ENCODE measurements around the gene CATSPERD.
"Not testable (repeated sequence)": the region's sequence is repeated elsewhere in the genome, so short reads cannot be mapped to it uniquely, and the experiment has no call there.

The CATSPERD gene

DNA sequence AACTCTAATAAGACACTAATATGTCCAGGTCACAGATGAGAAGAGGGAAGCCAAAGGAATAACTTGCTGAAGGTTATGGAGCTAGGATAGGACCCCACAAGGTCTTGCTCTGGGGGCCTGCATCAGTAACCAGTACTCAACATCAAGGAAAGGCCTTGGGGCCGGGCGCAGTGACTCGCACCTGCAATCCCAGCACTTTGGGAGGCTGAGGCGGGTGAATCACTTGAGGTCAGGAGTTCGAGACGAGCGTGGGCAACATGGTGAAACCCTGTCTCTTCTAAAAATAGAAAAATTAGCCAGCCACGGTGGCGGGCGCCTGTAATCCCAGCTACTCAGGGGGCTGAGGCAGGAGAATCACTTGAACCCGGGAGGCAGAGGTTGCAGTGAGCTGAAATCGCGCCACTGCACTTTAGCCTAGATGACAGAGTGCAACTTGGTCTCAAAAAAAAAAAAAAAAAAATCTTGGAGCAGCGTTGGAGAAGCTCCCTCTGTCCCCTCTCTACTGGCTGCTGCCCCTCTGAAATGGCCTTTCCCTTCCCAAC is 2.3 kb upstream of the CATSPERD start:
- H3K36me3 Mint-ChIP-seq (ENCODE audit: low read depth), result peaks cover 31% of the 10 kb centered on the region
- H3K9me3 Mint-ChIP-seq, result no peaks in the 10 kb centered on the region
- H3K4me1 Mint-ChIP-seq (ENCODE audit: low read depth), result peaks cover 29% of the 10 kb centered on the region
- intact Hi-C loops (cut with micrococcal nuclease), result no loop called here
- H3K27me3 Mint-ChIP-seq, result peaks cover 2% of the 10 kb centered on the region
- H3K4me3 Mint-ChIP-seq, result peak overlapping the region; percentile 85
- H3K27ac Mint-ChIP-seq, result peak overlapping the region; percentile 93

DNA sequence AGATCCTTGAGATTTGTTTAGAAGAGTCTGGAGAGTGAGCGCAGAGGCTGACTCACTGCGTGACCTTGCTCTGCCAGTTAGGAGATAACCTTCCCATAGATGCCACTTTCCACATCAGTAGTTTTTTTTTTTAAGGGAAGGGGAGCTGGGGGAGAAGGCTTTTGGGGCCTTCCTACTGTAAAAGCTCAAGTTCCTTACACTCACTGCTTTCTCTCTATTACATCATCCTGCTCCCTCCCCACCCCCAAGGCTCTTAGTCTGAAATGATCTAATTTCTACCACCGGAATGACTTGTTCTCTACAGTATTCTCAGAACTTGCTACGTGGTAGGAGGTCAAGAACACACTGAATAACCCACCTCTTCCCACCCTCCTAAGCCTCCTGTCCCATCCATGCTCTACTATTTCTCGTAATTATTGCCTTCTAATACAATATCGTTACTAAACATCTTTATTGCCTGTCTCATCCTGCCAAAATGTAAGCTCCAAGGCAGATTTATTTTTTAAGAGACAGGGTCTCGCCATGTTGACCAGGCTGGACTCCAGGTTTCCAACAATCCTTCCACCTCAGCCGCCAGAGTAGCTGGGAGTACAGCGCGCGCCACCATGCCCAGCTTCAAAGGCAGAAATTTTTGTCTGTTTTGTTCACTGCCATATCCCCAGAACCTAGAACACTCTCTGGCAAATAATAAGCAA is 1.7 kb upstream of the CATSPERD start:
- peak overlapping the region; percentile 93 for H3K27ac Mint-ChIP-seq
- H3K4me1 Mint-ChIP-seq (ENCODE audit: low read depth), result peaks cover 29% of the 10 kb centered on the region
- H3K27me3 Mint-ChIP-seq, result peaks cover 2% of the 10 kb centered on the region
- H3K36me3 Mint-ChIP-seq (ENCODE audit: low read depth), result peaks cover 25% of the 10 kb centered on the region
- H3K4me3 Mint-ChIP-seq, result peak overlapping the region; percentile 85
- intact Hi-C loops (cut with micrococcal nuclease), result no loop called here
- H3K9me3 Mint-ChIP-seq, result no peaks in the 10 kb centered on the region

DNA sequence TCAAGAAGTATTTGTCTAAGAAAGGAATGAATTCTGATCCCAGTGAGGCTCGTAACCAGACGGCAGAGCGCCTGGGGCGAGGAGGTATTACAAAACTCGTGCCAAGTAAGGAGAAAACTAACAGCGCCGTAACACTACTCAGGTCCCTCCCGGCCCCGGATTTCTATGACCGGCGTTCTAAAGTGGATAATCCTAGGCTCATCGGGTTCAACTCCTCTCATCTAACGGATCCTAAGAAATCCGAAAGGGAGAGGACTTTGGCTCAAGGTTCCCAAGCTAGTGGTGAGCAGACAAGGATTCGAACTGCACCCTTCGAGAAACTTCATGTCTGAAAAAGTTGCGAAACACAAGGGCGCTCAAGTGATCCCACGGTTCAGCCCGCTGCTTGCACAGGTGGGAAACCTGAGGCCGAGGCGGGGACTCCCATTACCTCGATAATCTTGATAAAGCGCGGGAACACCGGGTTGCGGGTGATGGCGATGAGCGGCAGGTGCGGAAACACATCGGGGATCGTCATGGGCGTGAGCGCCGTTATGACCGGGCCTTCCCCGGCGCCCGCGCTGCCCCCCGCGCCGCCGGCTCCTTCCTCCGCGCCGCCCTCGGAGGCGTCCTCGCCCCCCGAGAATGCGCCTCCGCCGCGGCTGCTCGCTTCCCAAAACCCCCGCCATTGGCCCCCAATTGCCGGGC is 1.0 kb upstream of the CATSPERD start:
- H3K27me3 Mint-ChIP-seq, result peaks cover 2% of the 10 kb centered on the region
- H3K4me3 Mint-ChIP-seq, result peak overlapping the region; percentile 85
- H3K27ac Mint-ChIP-seq, result peak overlapping the region; percentile 93
- H3K4me1 Mint-ChIP-seq (ENCODE audit: low read depth), result peaks cover 29% of the 10 kb centered on the region
- no peaks in the 10 kb centered on the region for H3K9me3 Mint-ChIP-seq
- intact Hi-C loops (cut with micrococcal nuclease), result no loop called here
- peaks cover 18% of the 10 kb centered on the region for H3K36me3 Mint-ChIP-seq (ENCODE audit: low read depth)

DNA sequence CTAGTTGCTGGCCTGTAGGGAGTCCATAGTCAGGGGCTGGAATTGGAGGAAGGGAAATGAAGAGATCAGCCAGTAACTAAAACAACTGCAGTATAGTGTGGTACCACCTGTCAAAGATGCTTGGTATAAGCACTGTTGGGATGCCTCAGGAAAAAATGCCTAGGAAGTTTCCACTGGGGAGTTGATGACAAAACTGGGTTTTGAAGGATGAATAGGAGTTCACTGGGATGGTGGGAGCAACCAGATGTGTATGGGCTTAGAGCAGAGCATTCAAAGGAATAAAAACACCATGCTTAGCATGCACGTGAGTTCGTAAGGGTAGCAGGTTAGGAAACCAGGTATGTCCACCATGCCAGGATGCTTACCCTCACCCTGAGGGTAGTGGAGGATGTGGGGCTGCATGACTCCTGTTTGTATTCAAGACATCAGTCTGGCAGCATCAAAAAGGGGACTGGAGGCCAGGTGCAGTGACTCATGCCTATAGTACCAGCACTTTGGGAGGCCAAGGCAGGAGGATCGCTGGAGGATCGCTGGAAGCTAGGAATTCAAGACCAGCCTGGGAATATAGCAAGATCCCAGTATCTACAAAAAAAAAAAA is 7.1 kb downstream of the CATSPERD start:
- Mint-ChIP-seq H3K9me3 (no peaks in the 10 kb centered on the region), H3K4me3 (no peak overlapping the region), H3K27me3 (peaks cover 7% of the 10 kb centered on the region), H3K36me3 (ENCODE audit: low read depth) (no peaks in the 10 kb centered on the region), H3K27ac (no peak overlapping the region), H3K4me1 (ENCODE audit: low read depth) (no peaks in the 10 kb centered on the region)
- intact Hi-C loops (cut with micrococcal nuclease), result no loop called here

DNA sequence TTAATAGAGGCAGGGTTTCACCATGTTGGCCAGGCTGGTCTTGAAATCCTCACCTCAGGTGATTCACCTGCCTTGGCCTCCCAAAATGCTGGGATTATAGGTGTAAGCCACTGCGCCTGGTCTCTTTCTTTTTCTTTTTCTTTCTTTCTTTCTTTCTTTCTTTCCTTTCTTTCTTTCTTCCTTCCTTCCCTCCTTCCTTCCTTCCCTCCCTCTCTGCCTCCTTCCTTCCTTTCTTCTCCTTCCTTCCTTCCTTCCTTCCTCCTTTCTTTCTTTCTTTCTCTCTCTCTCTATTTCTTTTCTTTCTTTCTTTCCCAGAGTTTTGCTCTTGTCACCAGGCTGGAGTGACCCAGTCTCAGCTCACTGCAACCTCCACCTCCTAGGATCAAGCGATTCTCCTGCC is 12.7 kb downstream of the CATSPERD start:
- H3K27ac Mint-ChIP-seq; intact Hi-C loops (cut with micrococcal nuclease); H3K9me3 Mint-ChIP-seq; H3K4me3 Mint-ChIP-seq; H3K4me1 Mint-ChIP-seq (ENCODE audit: low read depth); H3K27me3 Mint-ChIP-seq; H3K36me3 Mint-ChIP-seq (ENCODE audit: low read depth): not testable (repeated sequence)

DNA sequence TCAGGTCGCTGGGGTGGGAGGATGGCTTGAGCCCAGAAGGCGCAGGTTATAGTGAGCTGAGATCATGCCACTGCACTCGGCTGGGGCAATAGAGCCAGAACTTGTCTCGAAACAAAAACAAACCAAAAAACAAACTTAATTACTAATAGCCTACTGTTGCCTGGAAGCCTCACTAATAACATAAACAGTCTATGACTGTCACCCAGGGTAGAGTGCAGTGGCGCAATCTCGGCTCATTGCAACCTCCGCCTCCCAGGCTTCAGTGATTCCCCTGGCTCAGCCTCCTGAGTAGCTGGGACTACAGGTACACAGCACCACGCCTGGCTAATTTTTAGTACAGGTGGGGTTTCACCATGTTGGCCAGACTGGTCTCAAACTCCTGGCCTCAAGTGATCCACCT is 18.0 kb downstream of the CATSPERD start:
- H3K27me3 Mint-ChIP-seq, result no peaks in the 10 kb centered on the region
- H3K4me1 Mint-ChIP-seq (ENCODE audit: low read depth), result no peaks in the 10 kb centered on the region
- H3K36me3 Mint-ChIP-seq (ENCODE audit: low read depth), result no peaks in the 10 kb centered on the region
- no peak overlapping the region for H3K27ac Mint-ChIP-seq
- intact Hi-C loops (cut with micrococcal nuclease), result no loop called here
- H3K9me3 Mint-ChIP-seq, result no peaks in the 10 kb centered on the region
- no peak overlapping the region for H3K4me3 Mint-ChIP-seq

DNA sequence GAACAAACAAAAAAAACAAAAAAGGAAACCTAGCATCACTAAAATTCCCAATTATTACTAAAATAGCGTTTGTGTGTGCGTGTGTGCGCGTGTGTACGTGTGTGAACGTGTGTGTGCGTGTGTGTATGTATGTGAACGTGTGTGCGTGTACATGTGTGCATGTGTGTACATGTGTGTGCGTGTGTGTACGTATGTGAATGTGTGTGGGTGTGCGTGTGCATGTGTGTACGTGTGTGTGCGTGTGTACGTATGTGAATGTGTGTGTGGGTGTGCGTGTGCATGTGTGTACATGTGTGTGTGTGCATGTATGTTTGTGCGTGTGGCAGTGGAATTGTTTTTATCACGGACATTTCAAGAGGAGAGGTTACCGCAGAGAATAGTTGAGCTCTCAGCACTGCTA is 21.6 kb downstream of the CATSPERD start:
- H3K9me3 Mint-ChIP-seq, result no peaks in the 10 kb centered on the region
- H3K36me3 Mint-ChIP-seq (ENCODE audit: low read depth), result no peaks in the 10 kb centered on the region
- no peak overlapping the region for H3K27ac Mint-ChIP-seq
- H3K4me3 Mint-ChIP-seq, result no peak overlapping the region
- intact Hi-C loops (cut with micrococcal nuclease), result no loop called here
- H3K4me1 Mint-ChIP-seq (ENCODE audit: low read depth), result no peaks in the 10 kb centered on the region
- peaks cover 6% of the 10 kb centered on the region for H3K27me3 Mint-ChIP-seq

DNA sequence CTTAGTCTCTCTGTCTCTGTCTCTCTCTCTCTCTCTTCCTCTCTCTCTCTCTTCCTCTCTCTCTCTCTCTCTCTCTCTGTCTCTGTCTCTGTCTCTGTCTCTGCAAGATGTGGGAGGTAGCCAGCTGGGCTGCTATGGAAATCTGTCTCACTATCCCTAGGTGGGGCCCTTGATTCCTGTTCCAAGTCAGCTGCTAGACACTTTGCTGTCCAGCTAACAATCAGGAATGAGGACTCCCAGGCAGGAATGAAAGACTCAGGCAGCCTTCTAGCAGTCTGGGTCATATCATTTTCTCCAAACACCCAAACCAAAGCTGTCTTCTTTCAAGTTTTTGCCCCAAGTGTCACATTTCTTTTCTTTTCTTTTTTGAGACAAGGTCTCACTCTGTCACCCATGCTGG is 23.2 kb downstream of the CATSPERD start:
- H3K27ac Mint-ChIP-seq, result no peak overlapping the region
- H3K4me1 Mint-ChIP-seq (ENCODE audit: low read depth), result no peaks in the 10 kb centered on the region
- no peaks in the 10 kb centered on the region for H3K9me3 Mint-ChIP-seq
- peaks cover 7% of the 10 kb centered on the region for H3K27me3 Mint-ChIP-seq
- H3K4me3 Mint-ChIP-seq, result no peak overlapping the region
- no peaks in the 10 kb centered on the region for H3K36me3 Mint-ChIP-seq (ENCODE audit: low read depth)
- intact Hi-C loops (cut with micrococcal nuclease), result no loop called here

DNA sequence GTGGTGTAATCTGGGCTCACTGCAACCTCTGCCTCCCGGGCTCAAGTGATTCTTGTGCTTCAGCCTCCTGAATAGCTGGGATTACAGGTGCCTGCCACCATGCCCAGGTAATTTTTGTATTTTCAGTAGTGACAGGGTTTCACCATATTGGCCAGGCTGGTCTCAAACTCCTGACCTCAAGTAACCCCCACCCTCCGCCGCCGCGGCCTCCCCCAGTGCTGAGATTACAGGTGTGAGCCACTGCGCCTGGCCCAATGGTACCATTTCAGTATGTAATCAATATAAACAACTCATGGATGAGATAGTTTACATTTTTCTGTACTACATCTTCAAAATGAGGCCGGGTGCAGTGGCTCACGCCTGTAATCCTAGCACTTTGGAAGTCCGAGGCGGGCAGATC is 24.6 kb downstream of the CATSPERD start:
- H3K27me3 Mint-ChIP-seq; H3K27ac Mint-ChIP-seq; intact Hi-C loops (cut with micrococcal nuclease); H3K4me1 Mint-ChIP-seq (ENCODE audit: low read depth); H3K9me3 Mint-ChIP-seq; H3K36me3 Mint-ChIP-seq (ENCODE audit: low read depth); H3K4me3 Mint-ChIP-seq: not testable (repeated sequence)

DNA sequence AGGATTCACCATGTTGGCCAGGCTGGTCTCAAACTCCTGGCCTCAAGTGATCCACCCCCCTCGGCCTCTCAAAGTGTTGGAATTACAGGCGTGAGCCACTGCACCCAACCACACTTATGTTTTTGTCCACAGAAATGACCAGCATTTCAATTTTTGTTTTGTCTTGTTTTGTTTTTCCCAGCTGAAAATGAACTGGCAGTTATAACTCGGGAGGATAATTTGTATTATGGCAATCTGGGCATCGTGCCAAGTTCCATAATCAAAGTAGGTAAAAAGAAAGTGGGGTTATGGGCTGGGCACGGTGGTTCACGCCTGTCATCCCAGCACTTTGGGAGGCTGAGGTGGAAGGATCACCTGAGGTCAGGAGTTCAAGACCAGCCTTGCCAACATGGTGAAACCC is 28.5 kb downstream of the CATSPERD start:
- H3K9me3 Mint-ChIP-seq; H3K4me1 Mint-ChIP-seq (ENCODE audit: low read depth); H3K27ac Mint-ChIP-seq; H3K4me3 Mint-ChIP-seq; H3K36me3 Mint-ChIP-seq (ENCODE audit: low read depth); H3K27me3 Mint-ChIP-seq; intact Hi-C loops (cut with micrococcal nuclease): not testable (repeated sequence)

DNA sequence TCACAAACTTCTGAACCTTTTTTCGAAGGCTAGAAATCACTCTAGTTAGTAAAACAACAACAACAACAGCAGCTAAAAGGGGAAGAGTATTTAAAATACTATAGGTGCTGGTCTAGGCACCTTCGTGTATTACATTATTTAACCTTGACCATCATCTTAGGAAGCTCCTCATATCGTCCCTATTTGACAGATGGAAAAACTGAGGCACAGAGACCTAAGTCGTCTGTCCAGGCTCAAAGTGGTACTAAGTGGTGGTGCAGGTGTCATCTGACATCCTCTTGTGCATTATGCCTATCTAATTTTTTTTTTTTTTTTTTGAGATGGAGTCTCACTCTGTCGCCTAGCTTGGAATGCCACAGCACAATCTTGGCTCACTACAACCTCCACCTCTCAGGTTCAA is 29.1 kb downstream of the CATSPERD start:
- Mint-ChIP-seq H3K36me3 (ENCODE audit: low read depth) (no peaks in the 10 kb centered on the region), H3K9me3 (no peaks in the 10 kb centered on the region), H3K27me3 (peaks cover 4% of the 10 kb centered on the region), H3K4me3 (no peak overlapping the region), H3K4me1 (ENCODE audit: low read depth) (no peaks in the 10 kb centered on the region), H3K27ac (no peak overlapping the region)
- intact Hi-C loops (cut with micrococcal nuclease), result no loop called here

DNA sequence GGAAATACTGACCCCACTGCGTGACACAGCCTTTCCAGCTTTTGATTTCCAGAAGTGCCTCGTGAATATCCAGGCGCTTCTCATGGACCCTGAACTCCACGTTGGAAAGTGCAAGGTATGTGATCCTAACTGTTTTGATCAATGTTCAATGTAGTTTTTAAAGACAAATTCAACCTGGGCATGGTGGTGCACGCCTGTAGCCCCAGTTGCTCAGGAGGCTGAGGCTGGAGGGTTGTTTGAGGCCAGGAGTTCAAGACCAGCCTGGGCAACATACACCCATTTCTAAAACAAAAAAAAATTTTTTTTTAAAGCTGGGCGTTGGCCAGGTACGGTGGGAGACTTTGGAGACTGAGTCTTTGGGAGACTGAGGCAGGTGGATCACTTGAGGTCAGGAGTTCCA is 31.3 kb downstream of the CATSPERD start:
- Mint-ChIP-seq H3K9me3 (no peaks in the 10 kb centered on the region), H3K27me3 (peaks cover 8% of the 10 kb centered on the region), H3K27ac (no peak overlapping the region), H3K4me1 (ENCODE audit: low read depth) (no peaks in the 10 kb centered on the region), H3K36me3 (ENCODE audit: low read depth) (no peaks in the 10 kb centered on the region), H3K4me3 (no peak overlapping the region)
- intact Hi-C loops (cut with micrococcal nuclease), result no loop called here

DNA sequence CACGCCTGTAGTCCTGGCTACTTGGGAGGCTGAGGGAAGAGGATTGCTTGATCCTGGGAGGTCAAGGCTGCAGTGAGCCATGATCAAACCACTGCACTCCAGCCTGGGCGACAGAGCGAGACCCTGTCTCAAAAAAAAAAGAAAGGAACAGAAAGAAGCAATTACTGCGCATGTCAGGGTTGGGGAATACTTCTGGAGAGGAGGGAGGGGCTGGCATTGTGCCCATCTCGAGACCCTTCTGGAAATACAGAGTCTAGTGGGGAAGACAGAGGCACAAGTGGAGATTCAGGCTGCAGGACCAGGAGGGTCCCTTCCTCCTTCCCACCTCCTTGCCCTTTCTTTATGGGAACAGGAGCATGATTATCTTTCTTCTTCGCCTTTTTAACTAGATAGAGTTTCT is 33.3 kb downstream of the CATSPERD start:
- no peaks in the 10 kb centered on the region for H3K36me3 Mint-ChIP-seq (ENCODE audit: low read depth)
- H3K4me1 Mint-ChIP-seq (ENCODE audit: low read depth), result no peaks in the 10 kb centered on the region
- no peaks in the 10 kb centered on the region for H3K9me3 Mint-ChIP-seq
- peaks cover 5% of the 10 kb centered on the region for H3K27me3 Mint-ChIP-seq
- H3K4me3 Mint-ChIP-seq, result no peak overlapping the region
- no peak overlapping the region for H3K27ac Mint-ChIP-seq
- intact Hi-C loops (cut with micrococcal nuclease), result no loop called here

DNA sequence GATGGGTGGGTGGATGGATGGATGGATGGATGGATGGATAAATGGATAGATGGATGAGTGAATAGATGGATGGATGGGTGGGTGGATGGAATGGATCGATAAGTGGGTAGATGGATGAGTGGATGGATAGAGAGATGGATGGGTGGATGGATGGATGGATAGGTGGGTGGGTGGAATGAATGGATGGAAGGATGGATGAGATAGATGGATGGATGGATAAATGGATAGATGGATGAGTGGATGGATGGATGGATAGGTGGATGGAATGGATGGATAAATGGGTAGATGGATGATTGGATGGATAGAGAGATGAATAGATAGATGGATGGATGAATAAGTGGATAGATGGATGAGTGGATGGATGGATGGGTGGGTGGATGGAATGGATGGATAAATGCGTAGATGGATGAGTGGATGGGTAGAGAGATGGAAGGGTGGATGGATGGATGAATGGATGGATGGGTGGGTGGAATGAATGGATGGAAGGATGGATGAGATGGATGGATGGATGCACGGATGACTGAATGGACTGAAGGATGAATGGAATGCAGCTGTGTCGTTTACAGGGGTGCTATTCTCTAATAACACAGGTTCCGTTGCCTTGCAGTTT is 42.3 kb downstream of the CATSPERD start:
- H3K27me3 Mint-ChIP-seq, result peaks cover 2% of the 10 kb centered on the region
- H3K4me1 Mint-ChIP-seq (ENCODE audit: low read depth), result no peaks in the 10 kb centered on the region
- H3K27ac Mint-ChIP-seq, result no peak overlapping the region
- H3K9me3 Mint-ChIP-seq, result peaks cover 9% of the 10 kb centered on the region
- intact Hi-C loops (cut with micrococcal nuclease), result no loop called here
- H3K36me3 Mint-ChIP-seq (ENCODE audit: low read depth), result no peaks in the 10 kb centered on the region
- no peak overlapping the region for H3K4me3 Mint-ChIP-seq

All from dendritic cell treated with granulocyte-macrophage colony-stimulating factor and Interleukin-4, amounts not matched to agents 40 ng/mL and 50 ng/mL, for 4 days (primary cell).